GM21825 (cell line): ENCODE data around the gene FAM25A.

Experiments
- ATAC-seq: cut with Tn5 transposase; IDR thresholded peaks from one replicate; pipeline ENCODE4 v1.9.1; 2021; ENCODE audit warnings: mild to moderate bottlenecking, moderate library complexity; ENCODE audit not compliant: unreplicated experiment

The FAM25A gene

GRCh38 chr10:87059401-87059800, 39.3 kb downstream of the FAM25A start:
- no peak for ATAC-seq

- no peak for ATAC-seq
These were observed 40.3 kb downstream of the FAM25A start for GRCh38 chr10:87060280-87060928.

- ATAC-seq: no peak
These were observed 44.6 kb downstream of the FAM25A start for GRCh38 chr10:87064651-87065050.

- no peak for ATAC-seq
These were observed 46.1 kb downstream of the FAM25A start for GRCh38 chr10:87066178-87066577.

- ATAC-seq: no peak
These were observed 46.8 kb downstream of the FAM25A start for GRCh38 chr10:87066865-87067264.

- no peak for ATAC-seq
These were observed 48.2 kb downstream of the FAM25A start for GRCh38 chr10:87068281-87068680.

GRCh38 chr10:87072449-87072848, 52.4 kb downstream of the FAM25A start:
- ATAC-seq: no peak
